Thymus (tissue), 11 donors: ENCODE measurements around the gene GRIN2B. TPM values are rescaled to one million over a fixed set of nuclear protein-coding genes. Genes with fewer than 3 reads are reported as not detected.

Source experiments
- DNase-seq, 9 donors: peaks; one replicate each; pipeline ENCODE4 v3.0.0-alpha.2; 2013; ENCODE audit warnings: low spot score in 9 of 9, low read depth in 6 of 9, missing footprints in 1 of 9
- H3K27ac ChIP-seq, 2 donors: one replicate each; pipeline ENCODE4 v1.5.1; 2013; ENCODE audit warnings: control low read depth in 1 of 2, low read depth in 1 of 2, low read length in 1 of 2, mild to moderate bottlenecking in 1 of 2, moderate library complexity in 1 of 2
- H3K27me3 ChIP-seq, 2 donors: one replicate each; pipeline ENCODE4 v1.5.1; 2013; ENCODE audit warnings: low read length in 1 of 2; ENCODE audit not compliant: control insufficient read depth in 2 of 2, insufficient read depth in 1 of 2
- H3K36me3 ChIP-seq, 2 donors: one replicate each; pipeline ENCODE4 v1.5.1; 2013; ENCODE audit warnings: low read length in 1 of 2, mild to moderate bottlenecking in 1 of 2, moderate library complexity in 1 of 2; ENCODE audit not compliant: control insufficient read depth in 2 of 2, insufficient read depth in 2 of 2
- H3K4me1 ChIP-seq, 2 donors: one replicate each; pipeline ENCODE4 v1.5.1; 2013; ENCODE audit warnings: low read length in 2 of 2; ENCODE audit not compliant: control insufficient read depth in 2 of 2, insufficient read depth in 2 of 2
- H3K4me3 ChIP-seq, 2 donors: one replicate each; pipeline ENCODE4 v1.5.1; 2013; ENCODE audit warnings: low read length in 2 of 2, control low read depth in 1 of 2, mild to moderate bottlenecking in 1 of 2
- H3K9me3 ChIP-seq, 2 donors: one replicate each; pipeline ENCODE4 v1.5.1; 2013; ENCODE audit warnings: low read length in 1 of 2, mild to moderate bottlenecking in 1 of 2; ENCODE audit not compliant: control insufficient read depth in 2 of 2, insufficient read depth in 1 of 2
- whole genome bisulfite sequencing: extraction: QIAGEN DNeasy Blood & Tissue Kit; methylation state at CpG from one replicate; pipeline ENCODE4 v1.1.7; 2013; 5-methylcytosine and 5-hydroxymethylcytosine counted together
- polyA plus RNA-seq: library from polyadenylated mRNA; stranded (reverse); fragments of 200-250 nt; gene quantifications from one replicate; pipeline ENCODE4 v1.2.3, GENCODE V29; 2013
- total RNA-seq: library from RNA; stranded (reverse); fragments of 120-200 nt; gene quantifications from one replicate; pipeline ENCODE4 v1.2.4, GENCODE V29; 2013
- donor health status: healthy.

GRIN2B gene
- total and polyA plus RNA-seq, 2 donors, result under 0.01 to 0.02 TPM

DNA sequence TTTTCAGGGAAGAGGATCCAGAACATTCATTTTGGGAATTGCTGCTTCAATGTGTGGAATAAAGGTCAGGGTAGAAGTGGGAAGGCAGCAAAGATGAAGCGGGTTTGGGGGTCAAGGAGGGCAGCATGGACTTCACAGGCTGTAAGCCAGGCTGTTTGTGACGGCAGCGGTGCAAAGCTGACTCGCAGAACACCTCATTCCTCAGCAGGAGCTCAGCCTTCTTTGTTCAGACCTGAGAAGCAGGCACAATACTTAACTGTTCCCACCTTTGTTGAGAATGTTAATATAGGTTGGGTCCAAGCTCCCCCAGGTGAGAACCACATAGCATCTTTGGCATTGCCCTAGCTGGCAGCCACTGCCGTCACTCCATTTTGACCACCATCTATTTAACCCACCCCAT lies 16.7 kb downstream of the GRIN2B start:
- no peak for DNase-seq
- 82% methylated on average over 5 of the region's 5 CpGs for WGBS
- no peaks in the 10 kb centered on the region for H3K4me1 ChIP-seq

DNA sequence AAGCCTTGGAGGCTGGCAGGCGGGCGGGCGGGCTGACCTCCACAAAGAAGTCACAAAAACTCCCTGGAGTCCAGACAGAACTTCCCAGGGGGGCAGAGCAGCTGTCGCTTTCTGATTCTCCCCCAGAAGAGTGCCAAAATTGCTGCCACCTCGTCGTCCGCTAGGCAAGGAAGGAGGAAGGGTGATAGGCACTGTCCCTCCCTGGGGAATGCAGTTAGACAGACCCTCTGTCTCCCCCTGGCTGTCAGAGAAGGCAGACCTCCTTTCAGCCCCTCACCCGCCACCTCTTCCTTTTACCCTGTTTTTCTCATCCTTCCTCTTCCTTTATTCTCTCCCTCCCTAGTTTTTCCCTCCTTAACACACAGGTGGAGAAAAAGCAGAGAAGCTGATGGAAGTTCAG lies 18.7 kb downstream of the GRIN2B start:
- Histone ChIP-seq H3K9me3 (no peaks in the 10 kb centered on the region), H3K27me3 (no peaks in the 10 kb centered on the region), H3K4me3 (no peak overlapping the region), H3K36me3 (no peaks in the 10 kb centered on the region), H3K27ac (no peak overlapping the region), H3K4me1 (no peaks in the 10 kb centered on the region)
- 79% methylated on average over 8 of the region's 8 CpGs for WGBS
- no peak for DNase-seq

More for the DNA sequence above, 16.7 kb downstream of the GRIN2B start:
- no peaks in the 10 kb centered on the region for H3K27me3 ChIP-seq
- H3K9me3 ChIP-seq, result no peaks in the 10 kb centered on the region
- H3K27ac ChIP-seq, result no peak overlapping the region
- H3K4me3 ChIP-seq, result no peak overlapping the region
- H3K36me3 ChIP-seq, result no peaks in the 10 kb centered on the region

DNA sequence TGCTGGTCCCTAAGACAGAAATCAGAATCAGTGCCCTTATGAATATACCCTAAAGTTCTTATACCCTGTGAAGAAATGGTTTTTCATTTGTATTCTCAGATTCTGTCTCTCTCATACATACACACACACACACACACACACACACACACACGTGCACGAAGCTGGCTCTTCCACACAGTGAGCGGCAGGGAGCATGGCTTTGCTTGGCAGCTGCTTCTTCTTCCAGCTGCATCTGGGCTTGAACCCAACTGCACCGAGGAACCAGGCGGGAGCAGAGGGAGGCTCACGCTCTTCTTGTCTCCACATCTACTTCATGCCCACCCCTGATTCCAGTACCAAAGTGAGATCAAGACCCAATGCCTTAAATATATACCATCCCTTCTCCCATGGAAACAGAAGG lies 19.4 kb downstream of the GRIN2B start:
- Histone ChIP-seq H3K36me3 (no peaks in the 10 kb centered on the region), H3K9me3 (no peaks in the 10 kb centered on the region), H3K27ac (no peak overlapping the region), H3K27me3 (no peaks in the 10 kb centered on the region), H3K4me1 (no peaks in the 10 kb centered on the region), H3K4me3 (no peak overlapping the region)
- no peak for DNase-seq
- 93% methylated on average over 6 of the region's 6 CpGs for WGBS

- 71% methylated on average over 9 of the region's 9 CpGs for WGBS
- no peak for DNase-seq
- H3K4me1 ChIP-seq, result no peaks in the 10 kb centered on the region
- no peaks in the 10 kb centered on the region for H3K9me3 ChIP-seq
- no peak overlapping the region for H3K27ac ChIP-seq
- no peaks in the 10 kb centered on the region for H3K36me3 ChIP-seq
- no peaks in the 10 kb centered on the region for H3K27me3 ChIP-seq
- no peak overlapping the region for H3K4me3 ChIP-seq
Observed at GRCh38 chr12:13959131-13959723, 22.2 kb downstream of the GRIN2B start.

GRCh38 chr12:13957576-13957975 lies 23.8 kb downstream of the GRIN2B start:
- no peaks in the 10 kb centered on the region for H3K27me3 ChIP-seq
- H3K9me3 ChIP-seq, result no peaks in the 10 kb centered on the region
- H3K4me1 ChIP-seq, result no peaks in the 10 kb centered on the region
- DNase-seq, result no peak
- no peaks in the 10 kb centered on the region for H3K36me3 ChIP-seq
- H3K27ac ChIP-seq, result no peak overlapping the region
- WGBS, result 84% methylated on average over 9 of the region's 9 CpGs
- no peak overlapping the region for H3K4me3 ChIP-seq

DNA sequence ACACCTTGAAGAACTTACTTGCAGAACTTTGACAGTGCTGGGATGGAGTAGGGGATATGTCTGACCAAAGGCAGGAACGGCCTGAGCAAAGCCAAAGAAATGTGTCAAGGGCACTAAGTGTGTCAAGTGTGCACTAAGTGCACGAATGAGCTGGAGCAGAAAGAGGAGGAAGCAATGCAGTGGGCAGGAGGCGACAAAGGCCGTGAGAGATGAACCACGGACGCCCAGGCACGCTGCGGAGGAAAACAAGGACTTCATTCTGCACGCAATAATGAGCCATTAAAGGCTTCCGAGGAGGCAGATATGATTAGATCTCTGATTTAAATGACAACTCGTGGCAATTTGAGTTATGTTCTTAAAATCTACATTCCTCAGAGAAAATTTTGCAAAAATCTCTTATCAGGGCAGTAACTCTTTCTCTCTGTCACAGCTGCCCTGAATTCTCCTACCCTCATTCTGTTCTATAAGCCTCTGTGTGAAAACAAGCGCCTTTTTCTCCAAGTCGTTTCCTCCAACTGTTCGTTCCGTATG lies 25.3 kb downstream of the GRIN2B start:
- H3K9me3 ChIP-seq, result no peaks in the 10 kb centered on the region
- no peaks in the 10 kb centered on the region for H3K27me3 ChIP-seq
- H3K4me3 ChIP-seq, result no peak overlapping the region
- DNase-seq, result no peak
- H3K36me3 ChIP-seq, result no peaks in the 10 kb centered on the region
- WGBS, result 81% methylated on average over 15 of the region's 15 CpGs
- no peaks in the 10 kb centered on the region for H3K4me1 ChIP-seq
- no peak overlapping the region for H3K27ac ChIP-seq

DNA sequence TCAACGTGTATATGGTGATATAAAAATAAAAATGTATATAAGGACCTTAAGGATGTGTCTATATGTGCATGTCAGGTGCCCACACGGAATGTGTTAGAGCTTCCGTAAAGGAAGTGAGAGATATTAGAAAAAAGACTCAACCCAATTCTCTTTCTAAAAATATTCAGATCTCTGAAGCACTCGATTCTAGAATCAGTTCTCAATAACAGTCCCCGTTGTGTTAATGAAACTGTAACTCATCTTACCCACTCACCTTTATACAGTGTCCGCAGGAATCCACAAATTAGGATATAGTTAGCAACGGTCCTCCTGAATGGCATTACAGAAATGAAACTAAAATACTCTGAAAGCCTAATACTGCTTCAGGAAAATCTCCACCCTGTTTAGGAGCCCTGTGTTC lies 29.3 kb downstream of the GRIN2B start:
- H3K36me3 ChIP-seq, result no peaks in the 10 kb centered on the region
- no peak overlapping the region for H3K27ac ChIP-seq
- no peak overlapping the region for H3K4me3 ChIP-seq
- 90% methylated on average over 7 of the region's 7 CpGs for WGBS
- H3K27me3 ChIP-seq, result no peaks in the 10 kb centered on the region
- no peaks in the 10 kb centered on the region for H3K4me1 ChIP-seq
- DNase-seq, result no peak
- no peaks in the 10 kb centered on the region for H3K9me3 ChIP-seq

DNA sequence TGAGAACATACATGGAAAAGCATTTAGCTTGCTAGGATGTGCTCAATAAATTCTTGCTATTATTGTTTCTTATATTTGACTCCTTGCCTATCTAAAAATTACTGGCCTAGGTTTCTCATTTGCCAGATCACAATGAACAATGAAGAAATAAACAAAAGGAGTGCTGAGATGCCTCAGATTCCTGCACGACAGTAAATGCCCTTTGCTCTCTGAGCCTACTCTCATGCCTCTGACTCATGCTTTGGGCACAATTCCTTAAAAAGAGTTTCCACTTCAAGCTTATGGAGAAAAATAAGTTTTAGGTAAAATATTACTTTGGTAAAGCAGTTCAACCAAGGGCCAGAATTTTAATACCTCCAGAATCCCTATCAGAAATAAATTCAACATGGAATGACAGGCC lies 30.9 kb downstream of the GRIN2B start:
- WGBS, result 81% methylated on average over 1 of the region's 1 CpG
- no peak for DNase-seq
- H3K36me3 ChIP-seq, result no peaks in the 10 kb centered on the region
- no peak overlapping the region for H3K4me3 ChIP-seq
- no peaks in the 10 kb centered on the region for H3K27me3 ChIP-seq
- H3K4me1 ChIP-seq, result no peaks in the 10 kb centered on the region
- no peaks in the 10 kb centered on the region for H3K9me3 ChIP-seq
- no peak overlapping the region for H3K27ac ChIP-seq

DNA sequence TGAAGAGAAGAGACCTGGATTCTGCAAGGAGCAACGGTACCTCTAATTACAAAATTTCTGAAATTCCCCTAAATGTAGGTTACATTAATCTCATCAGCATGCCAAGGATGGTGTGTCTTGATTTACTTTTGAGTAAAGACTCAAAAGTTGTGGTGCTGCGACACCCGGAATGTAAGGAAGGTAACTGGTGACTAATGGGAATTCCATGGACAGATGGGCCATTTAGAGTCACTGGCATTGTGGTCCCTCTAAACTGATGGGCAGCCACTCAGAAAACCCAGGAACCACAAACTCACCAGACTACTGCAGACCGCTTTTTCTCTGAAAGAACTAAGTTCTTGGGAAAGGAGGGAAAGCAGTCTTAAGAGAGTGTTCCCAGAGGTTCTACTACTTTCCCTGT lies 32.8 kb downstream of the GRIN2B start:
- H3K9me3 ChIP-seq, result no peaks in the 10 kb centered on the region
- 93% methylated on average over 4 of the region's 4 CpGs for WGBS
- H3K4me1 ChIP-seq, result no peaks in the 10 kb centered on the region
- H3K27me3 ChIP-seq, result no peaks in the 10 kb centered on the region
- no peak overlapping the region for H3K4me3 ChIP-seq
- no peak for DNase-seq
- no peaks in the 10 kb centered on the region for H3K36me3 ChIP-seq
- no peak overlapping the region for H3K27ac ChIP-seq
